ENCODE measurements around the gene RGR.

DNA sequence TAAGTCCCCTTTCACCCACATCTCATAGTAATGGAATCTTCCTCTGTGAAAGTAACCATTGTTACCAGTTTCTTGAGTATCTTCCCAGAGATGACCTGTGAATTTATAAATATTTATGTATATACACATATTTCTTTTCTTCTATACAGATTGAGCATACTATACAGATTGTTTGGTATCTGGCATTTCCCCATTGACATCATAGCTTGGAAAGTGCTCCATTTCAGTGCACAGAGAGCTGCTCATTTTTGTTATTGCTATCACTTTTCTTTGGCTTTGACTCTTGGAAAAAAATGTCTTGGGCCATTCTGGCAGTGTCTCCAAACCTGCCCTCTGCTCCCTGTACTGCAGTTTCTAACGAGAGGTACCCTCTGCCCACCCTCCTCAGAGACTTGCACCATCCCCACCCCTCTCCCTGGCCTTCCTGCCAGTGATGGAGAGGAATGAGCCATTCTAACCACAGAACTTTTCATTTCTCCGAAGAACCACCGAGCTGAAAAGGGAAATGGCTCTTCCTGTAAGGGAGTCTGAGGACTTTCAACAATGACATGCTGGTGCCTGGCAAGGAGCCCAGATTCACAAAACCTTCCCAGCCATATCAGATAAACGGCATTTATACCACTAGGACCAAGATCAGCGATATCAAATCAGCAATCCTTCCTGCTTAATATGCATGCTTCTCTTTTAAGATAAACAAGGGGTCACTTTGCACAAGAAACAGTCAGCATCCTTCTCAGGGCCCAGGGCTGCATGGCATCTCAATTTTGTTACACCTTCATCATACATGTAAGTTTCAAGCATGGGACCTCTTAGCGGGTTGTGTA, 63.8 kb downstream of the RGR start:
- TF ChIP-seq, protein P1, sequence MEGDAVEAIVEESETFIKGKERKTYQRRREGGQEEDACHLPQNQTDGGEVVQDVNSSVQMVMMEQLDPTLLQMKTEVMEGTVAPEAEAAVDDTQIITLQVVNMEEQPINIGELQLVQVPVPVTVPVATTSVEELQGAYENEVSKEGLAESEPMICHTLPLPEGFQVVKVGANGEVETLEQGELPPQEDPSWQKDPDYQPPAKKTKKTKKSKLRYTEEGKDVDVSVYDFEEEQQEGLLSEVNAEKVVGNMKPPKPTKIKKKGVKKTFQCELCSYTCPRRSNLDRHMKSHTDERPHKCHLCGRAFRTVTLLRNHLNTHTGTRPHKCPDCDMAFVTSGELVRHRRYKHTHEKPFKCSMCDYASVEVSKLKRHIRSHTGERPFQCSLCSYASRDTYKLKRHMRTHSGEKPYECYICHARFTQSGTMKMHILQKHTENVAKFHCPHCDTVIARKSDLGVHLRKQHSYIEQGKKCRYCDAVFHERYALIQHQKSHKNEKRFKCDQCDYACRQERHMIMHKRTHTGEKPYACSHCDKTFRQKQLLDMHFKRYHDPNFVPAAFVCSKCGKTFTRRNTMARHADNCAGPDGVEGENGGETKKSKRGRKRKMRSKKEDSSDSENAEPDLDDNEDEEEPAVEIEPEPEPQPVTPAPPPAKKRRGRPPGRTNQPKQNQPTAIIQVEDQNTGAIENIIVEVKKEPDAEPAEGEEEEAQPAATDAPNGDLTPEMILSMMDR (conservative IDR thresholded peaks at IDR 0.05; ENCODE audit: low read depth in 2 of 2), result no peak
- TF ChIP-seq POLR2AphosphoS5 (IDR thresholded peaks at IDR 0.05; ENCODE audit: low read depth) (no peak), EZH2 (IDR thresholded peaks at IDR 0.05; ENCODE audit: low read depth, unreplicated experiment) (no peak), EZH2phosphoT487 (IDR thresholded peaks at IDR 0.05; ENCODE audit: unreplicated experiment) (no peak), CREB1 (CRISPR knock-in tag; IDR thresholded peaks at IDR 0.05; ENCODE audit: low read depth) (no peak), JUNB (IDR thresholded peaks at IDR 0.05; ENCODE audit: unreplicated experiment) (no peak), ZNF331 (CRISPR knock-in tag; IDR thresholded peaks at IDR 0.05; ENCODE audit: low read depth) (no peak), NANOG (IDR thresholded peaks at IDR 0.05; ENCODE audit: borderline replicate concordance) (no peak), ZNF114 (CRISPR knock-in tag; IDR thresholded peaks at IDR 0.05) (no peak), STAT1 (IDR thresholded peaks at IDR 0.05; ENCODE audit: unreplicated experiment) (no peak)
- TF ChIP-seq, protein P2, sequence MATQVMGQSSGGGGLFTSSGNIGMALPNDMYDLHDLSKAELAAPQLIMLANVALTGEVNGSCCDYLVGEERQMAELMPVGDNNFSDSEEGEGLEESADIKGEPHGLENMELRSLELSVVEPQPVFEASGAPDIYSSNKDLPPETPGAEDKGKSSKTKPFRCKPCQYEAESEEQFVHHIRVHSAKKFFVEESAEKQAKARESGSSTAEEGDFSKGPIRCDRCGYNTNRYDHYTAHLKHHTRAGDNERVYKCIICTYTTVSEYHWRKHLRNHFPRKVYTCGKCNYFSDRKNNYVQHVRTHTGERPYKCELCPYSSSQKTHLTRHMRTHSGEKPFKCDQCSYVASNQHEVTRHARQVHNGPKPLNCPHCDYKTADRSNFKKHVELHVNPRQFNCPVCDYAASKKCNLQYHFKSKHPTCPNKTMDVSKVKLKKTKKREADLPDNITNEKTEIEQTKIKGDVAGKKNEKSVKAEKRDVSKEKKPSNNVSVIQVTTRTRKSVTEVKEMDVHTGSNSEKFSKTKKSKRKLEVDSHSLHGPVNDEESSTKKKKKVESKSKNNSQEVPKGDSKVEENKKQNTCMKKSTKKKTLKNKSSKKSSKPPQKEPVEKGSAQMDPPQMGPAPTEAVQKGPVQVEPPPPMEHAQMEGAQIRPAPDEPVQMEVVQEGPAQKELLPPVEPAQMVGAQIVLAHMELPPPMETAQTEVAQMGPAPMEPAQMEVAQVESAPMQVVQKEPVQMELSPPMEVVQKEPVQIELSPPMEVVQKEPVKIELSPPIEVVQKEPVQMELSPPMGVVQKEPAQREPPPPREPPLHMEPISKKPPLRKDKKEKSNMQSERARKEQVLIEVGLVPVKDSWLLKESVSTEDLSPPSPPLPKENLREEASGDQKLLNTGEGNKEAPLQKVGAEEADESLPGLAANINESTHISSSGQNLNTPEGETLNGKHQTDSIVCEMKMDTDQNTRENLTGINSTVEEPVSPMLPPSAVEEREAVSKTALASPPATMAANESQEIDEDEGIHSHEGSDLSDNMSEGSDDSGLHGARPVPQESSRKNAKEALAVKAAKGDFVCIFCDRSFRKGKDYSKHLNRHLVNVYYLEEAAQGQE (IDR thresholded peaks at IDR 0.05; ENCODE audit: unreplicated experiment), result no peak
- TF ChIP-seq, protein P3, sequence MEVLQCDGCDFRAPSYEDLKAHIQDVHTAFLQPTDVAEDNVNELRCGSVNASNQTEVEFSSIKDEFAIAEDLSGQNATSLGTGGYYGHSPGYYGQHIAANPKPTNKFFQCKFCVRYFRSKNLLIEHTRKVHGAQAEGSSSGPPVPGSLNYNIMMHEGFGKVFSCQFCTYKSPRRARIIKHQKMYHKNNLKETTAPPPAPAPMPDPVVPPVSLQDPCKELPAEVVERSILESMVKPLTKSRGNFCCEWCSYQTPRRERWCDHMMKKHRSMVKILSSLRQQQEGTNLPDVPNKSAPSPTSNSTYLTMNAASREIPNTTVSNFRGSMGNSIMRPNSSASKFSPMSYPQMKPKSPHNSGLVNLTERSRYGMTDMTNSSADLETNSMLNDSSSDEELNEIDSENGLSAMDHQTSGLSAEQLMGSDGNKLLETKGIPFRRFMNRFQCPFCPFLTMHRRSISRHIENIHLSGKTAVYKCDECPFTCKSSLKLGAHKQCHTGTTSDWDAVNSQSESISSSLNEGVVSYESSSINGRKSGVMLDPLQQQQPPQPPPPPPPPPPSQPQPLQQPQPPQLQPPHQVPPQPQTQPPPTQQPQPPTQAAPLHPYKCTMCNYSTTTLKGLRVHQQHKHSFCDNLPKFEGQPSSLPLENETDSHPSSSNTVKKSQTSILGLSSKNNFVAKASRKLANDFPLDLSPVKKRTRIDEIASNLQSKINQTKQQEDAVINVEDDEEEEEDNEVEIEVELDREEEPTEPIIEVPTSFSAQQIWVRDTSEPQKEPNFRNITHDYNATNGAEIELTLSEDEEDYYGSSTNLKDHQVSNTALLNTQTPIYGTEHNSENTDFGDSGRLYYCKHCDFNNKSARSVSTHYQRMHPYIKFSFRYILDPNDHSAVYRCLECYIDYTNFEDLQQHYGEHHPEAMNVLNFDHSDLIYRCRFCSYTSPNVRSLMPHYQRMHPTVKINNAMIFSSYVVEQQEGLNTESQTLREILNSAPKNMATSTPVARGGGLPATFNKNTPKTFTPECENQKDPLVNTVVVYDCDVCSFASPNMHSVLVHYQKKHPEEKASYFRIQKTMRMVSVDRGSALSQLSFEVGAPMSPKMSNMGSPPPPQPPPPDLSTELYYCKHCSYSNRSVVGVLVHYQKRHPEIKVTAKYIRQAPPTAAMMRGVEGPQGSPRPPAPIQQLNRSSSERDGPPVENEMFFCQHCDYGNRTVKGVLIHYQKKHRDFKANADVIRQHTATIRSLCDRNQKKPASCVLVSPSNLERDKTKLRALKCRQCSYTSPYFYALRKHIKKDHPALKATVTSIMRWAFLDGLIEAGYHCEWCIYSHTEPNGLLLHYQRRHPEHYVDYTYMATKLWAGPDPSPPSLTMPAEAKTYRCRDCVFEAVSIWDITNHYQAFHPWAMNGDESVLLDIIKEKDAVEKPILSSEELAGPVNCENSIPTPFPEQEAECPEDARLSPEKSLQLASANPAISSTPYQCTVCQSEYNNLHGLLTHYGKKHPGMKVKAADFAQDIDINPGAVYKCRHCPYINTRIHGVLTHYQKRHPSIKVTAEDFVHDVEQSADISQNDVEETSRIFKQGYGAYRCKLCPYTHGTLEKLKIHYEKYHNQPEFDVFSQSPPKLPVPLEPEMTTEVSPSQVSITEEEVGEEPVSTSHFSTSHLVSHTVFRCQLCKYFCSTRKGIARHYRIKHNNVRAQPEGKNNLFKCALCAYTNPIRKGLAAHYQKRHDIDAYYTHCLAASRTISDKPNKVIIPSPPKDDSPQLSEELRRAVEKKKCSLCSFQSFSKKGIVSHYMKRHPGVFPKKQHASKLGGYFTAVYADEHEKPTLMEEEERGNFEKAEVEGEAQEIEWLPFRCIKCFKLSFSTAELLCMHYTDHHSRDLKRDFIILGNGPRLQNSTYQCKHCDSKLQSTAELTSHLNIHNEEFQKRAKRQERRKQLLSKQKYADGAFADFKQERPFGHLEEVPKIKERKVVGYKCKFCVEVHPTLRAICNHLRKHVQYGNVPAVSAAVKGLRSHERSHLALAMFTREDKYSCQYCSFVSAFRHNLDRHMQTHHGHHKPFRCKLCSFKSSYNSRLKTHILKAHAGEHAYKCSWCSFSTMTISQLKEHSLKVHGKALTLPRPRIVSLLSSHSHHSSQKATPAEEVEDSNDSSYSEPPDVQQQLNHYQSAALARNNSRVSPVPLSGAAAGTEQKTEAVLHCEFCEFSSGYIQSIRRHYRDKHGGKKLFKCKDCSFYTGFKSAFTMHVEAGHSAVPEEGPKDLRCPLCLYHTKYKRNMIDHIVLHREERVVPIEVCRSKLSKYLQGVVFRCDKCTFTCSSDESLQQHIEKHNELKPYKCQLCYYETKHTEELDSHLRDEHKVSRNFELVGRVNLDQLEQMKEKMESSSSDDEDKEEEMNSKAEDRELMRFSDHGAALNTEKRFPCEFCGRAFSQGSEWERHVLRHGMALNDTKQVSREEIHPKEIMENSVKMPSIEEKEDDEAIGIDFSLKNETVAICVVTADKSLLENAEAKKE (CRISPR knock-in tag; IDR thresholded peaks at IDR 0.05), result no peak
- TF ChIP-seq, protein P4, sequence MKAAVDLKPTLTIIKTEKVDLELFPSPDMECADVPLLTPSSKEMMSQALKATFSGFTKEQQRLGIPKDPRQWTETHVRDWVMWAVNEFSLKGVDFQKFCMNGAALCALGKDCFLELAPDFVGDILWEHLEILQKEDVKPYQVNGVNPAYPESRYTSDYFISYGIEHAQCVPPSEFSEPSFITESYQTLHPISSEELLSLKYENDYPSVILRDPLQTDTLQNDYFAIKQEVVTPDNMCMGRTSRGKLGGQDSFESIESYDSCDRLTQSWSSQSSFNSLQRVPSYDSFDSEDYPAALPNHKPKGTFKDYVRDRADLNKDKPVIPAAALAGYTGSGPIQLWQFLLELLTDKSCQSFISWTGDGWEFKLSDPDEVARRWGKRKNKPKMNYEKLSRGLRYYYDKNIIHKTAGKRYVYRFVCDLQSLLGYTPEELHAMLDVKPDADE (IDR thresholded peaks at IDR 0.05), result no peak
